NCI-H460 (cell line): ENCODE data around the gene CAMK2G. TPM values are rescaled to one million over a fixed set of nuclear protein-coding genes. Genes with fewer than 3 reads are reported as not detected.
A peak's percentile ranks its signal among the peaks of the same experiment; 100 is the strongest.

Experiments
- DNase-seq: peaks from one replicate; pipeline ENCODE4 v3.0.0-alpha.2; 2016; ENCODE audit warnings: low read depth; ENCODE audit errors: extremely low read depth
- total RNA-seq: library from RNA; depleted of rRNA; stranded (reverse); fragments of >200 nt; shearing (Covaris generic); gene quantifications from 2 replicates; pipeline ENCODE4 v1.2.3, GENCODE V29; 2014

Gene CAMK2G
- total RNA-seq, 1 experiment from 2014 or later = 16.7 TPM

GRCh38 chr10:73865459-73866442 lies 8.6 kb downstream of the CAMK2G start:
- DNase-seq = no peak

- no peak for DNase-seq
Observed at GRCh38 chr10:73865107-73865458, 9.3 kb downstream of the CAMK2G start.

- DNase-seq = no peak
Observed at GRCh38 chr10:73864229-73864628, 10.1 kb downstream of the CAMK2G start.

- DNase-seq = no peak
Observed at GRCh38 chr10:73863039-73863817, 11.1 kb downstream of the CAMK2G start.

- DNase-seq = no peak
Observed at GRCh38 chr10:73862011-73862410, 12.3 kb downstream of the CAMK2G start.

GRCh38 chr10:73859784-73860491 lies 14.4 kb downstream of the CAMK2G start:
- DNase-seq = no peak

GRCh38 chr10:73859428-73859783 lies 14.9 kb downstream of the CAMK2G start:
- no peak for DNase-seq

- DNase-seq = no peak
Observed at GRCh38 chr10:73858750-73859427, 15.5 kb downstream of the CAMK2G start.

GRCh38 chr10:73858013-73858708 lies 16.2 kb downstream of the CAMK2G start:
- DNase-seq = no peak

- DNase-seq = no peak
Observed at GRCh38 chr10:73857446-73857845, 16.9 kb downstream of the CAMK2G start.

- no peak for DNase-seq
Observed at GRCh38 chr10:73856261-73856660, 18.1 kb downstream of the CAMK2G start.

- no peak for DNase-seq
Observed at GRCh38 chr10:73855413-73855812, 18.9 kb downstream of the CAMK2G start.

- no peak for DNase-seq
Observed at GRCh38 chr10:73854310-73854709, 20.0 kb downstream of the CAMK2G start.

GRCh38 chr10:73853196-73853595 lies 21.2 kb downstream of the CAMK2G start:
- no peak for DNase-seq

- no peak for DNase-seq
Observed at GRCh38 chr10:73850863-73851461, 23.4 kb downstream of the CAMK2G start.

GRCh38 chr10:73850211-73850610 lies 24.1 kb downstream of the CAMK2G start:
- DNase-seq = no peak

GRCh38 chr10:73848821-73849489 lies 25.4 kb downstream of the CAMK2G start:
- DNase-seq = peak; percentile 71

GRCh38 chr10:73847031-73847430 lies 27.3 kb downstream of the CAMK2G start:
- DNase-seq = no peak

- no peak for DNase-seq
Observed at GRCh38 chr10:73843261-73843660, 31.1 kb downstream of the CAMK2G start.
